ENCODE data around the gene PLN. TPM values are rescaled to one million over a fixed set of nuclear protein-coding genes. Genes with fewer than 3 reads are reported as not detected.

PLN gene
- polyA plus RNA-seq, 1 donor (not counting 4 experiments of a cell fraction or from before 2014, with no cell fraction given): not detected

GRCh38 chr6:118584911-118585310, 36.8 kb downstream of the PLN start:
- Histone ChIP-seq H3K9me1 (ENCODE audit: control insufficient read depth, extremely low read depth, insufficient read depth, low read length) (no peaks in the 10 kb centered on the region), H3K4me1 (ENCODE audit: control insufficient read depth, extremely low read depth, insufficient read depth, low read length) (no peaks in the 10 kb centered on the region), H3K4me2 (ENCODE audit: control insufficient read depth, extremely low read depth, insufficient read depth, low read depth, low read length) (no peak overlapping the region), H3K36me3 (ENCODE audit: control insufficient read depth in 2 of 2, extremely low read depth in 1 of 2, insufficient read depth in 2 of 2, low read length in 2 of 2) (no peaks in the 10 kb centered on the region), H2AFZ (ENCODE audit: control insufficient read depth, low read length) (no peak overlapping the region), H3K9ac (ENCODE audit: control insufficient read depth, extremely low read depth, insufficient read depth, low read length) (no peak overlapping the region), H3K27me3 (ENCODE audit: control insufficient read depth, extremely low read depth, insufficient read depth, low read length) (no peaks in the 10 kb centered on the region), H3K4me3 (ENCODE audit: control insufficient read depth in 2 of 3, extremely low read depth in 1 of 3, insufficient read depth in 2 of 3, low read depth in 1 of 3, low read length in 3 of 3) (no peak overlapping the region), H3K9me3 (ENCODE audit: control insufficient read depth, low read depth, low read length) (no peaks in the 10 kb centered on the region), H3K79me2 (ENCODE audit: control insufficient read depth, insufficient read depth, low read length) (no peaks in the 10 kb centered on the region), H3K27ac (ENCODE audit: control insufficient read depth, insufficient read depth, low read length) (no peak overlapping the region), H4K20me1 (ENCODE audit: control insufficient read depth, extremely low read depth, insufficient read depth, low read length) (no peaks in the 10 kb centered on the region)
- DNase-seq (ENCODE audit: low read depth, low spot score) (no peak), FAIRE-seq (no peak)
- dilution Hi-C loops (cut with MboI; ENCODE audit: extremely low pct_ligation_motif_present, low sequenced_read_pairs): no loop called here
- no peak for TF ChIP-seq CTCF (optimal IDR thresholded peaks at IDR 0.05 in 1 of 3, IDR thresholded peaks at IDR 0.05 in 1 of 3, conservative IDR thresholded peaks at IDR 0.05 in 1 of 3; ENCODE audit: extremely low read depth in 1 of 3, insufficient read depth in 2 of 3, low read length in 3 of 3)
- no peak for TF ChIP-seq EZH2 (IDR thresholded peaks at IDR 0.05; ENCODE audit: low read length)

GRCh38 chr6:118586746-118587485, 38.8 kb downstream of the PLN start:
- Histone ChIP-seq H3K9me1 (ENCODE audit: control insufficient read depth, extremely low read depth, insufficient read depth, low read length) (no peaks in the 10 kb centered on the region), H4K20me1 (ENCODE audit: control insufficient read depth, extremely low read depth, insufficient read depth, low read length) (no peaks in the 10 kb centered on the region), H3K4me2 (ENCODE audit: control insufficient read depth, extremely low read depth, insufficient read depth, low read depth, low read length) (no peak overlapping the region), H3K9me3 (ENCODE audit: control insufficient read depth, low read depth, low read length) (no peaks in the 10 kb centered on the region), H3K4me3 (ENCODE audit: control insufficient read depth in 2 of 3, extremely low read depth in 1 of 3, insufficient read depth in 2 of 3, low read depth in 1 of 3, low read length in 3 of 3) (no peak overlapping the region), H3K79me2 (ENCODE audit: control insufficient read depth, insufficient read depth, low read length) (no peaks in the 10 kb centered on the region), H3K36me3 (ENCODE audit: control insufficient read depth in 2 of 2, extremely low read depth in 1 of 2, insufficient read depth in 2 of 2, low read length in 2 of 2) (no peaks in the 10 kb centered on the region), H2AFZ (ENCODE audit: control insufficient read depth, low read length) (no peak overlapping the region), H3K27ac (ENCODE audit: control insufficient read depth, insufficient read depth, low read length) (no peak overlapping the region), H3K4me1 (ENCODE audit: control insufficient read depth, extremely low read depth, insufficient read depth, low read length) (no peaks in the 10 kb centered on the region), H3K27me3 (ENCODE audit: control insufficient read depth, extremely low read depth, insufficient read depth, low read length) (no peaks in the 10 kb centered on the region), H3K9ac (ENCODE audit: control insufficient read depth, extremely low read depth, insufficient read depth, low read length) (no peak overlapping the region)
- dilution Hi-C loops (cut with MboI; ENCODE audit: extremely low pct_ligation_motif_present, low sequenced_read_pairs): no loop called here
- TF ChIP-seq CTCF (optimal IDR thresholded peaks at IDR 0.05 in 1 of 3, IDR thresholded peaks at IDR 0.05 in 1 of 3, conservative IDR thresholded peaks at IDR 0.05 in 1 of 3; ENCODE audit: extremely low read depth in 1 of 3, insufficient read depth in 2 of 3, low read length in 3 of 3) (no peak), EZH2 (IDR thresholded peaks at IDR 0.05; ENCODE audit: low read length) (no peak)
- DNase-seq (ENCODE audit: low read depth, low spot score) (no peak), FAIRE-seq (no peak)
